ENCODE data around the gene PTTG1IP. TPM values are rescaled to one million over a fixed set of nuclear protein-coding genes. Genes with fewer than 3 reads are reported as not detected.
A peak's percentile ranks its signal among the peaks of the same experiment; 100 is the strongest.

The PTTG1IP gene
- total and polyA plus RNA-seq, 2 of the 13 experiments (the other 11 are each of a cell fraction or from before 2014, with no cell fraction given), result 161 to 700 TPM

DNA sequence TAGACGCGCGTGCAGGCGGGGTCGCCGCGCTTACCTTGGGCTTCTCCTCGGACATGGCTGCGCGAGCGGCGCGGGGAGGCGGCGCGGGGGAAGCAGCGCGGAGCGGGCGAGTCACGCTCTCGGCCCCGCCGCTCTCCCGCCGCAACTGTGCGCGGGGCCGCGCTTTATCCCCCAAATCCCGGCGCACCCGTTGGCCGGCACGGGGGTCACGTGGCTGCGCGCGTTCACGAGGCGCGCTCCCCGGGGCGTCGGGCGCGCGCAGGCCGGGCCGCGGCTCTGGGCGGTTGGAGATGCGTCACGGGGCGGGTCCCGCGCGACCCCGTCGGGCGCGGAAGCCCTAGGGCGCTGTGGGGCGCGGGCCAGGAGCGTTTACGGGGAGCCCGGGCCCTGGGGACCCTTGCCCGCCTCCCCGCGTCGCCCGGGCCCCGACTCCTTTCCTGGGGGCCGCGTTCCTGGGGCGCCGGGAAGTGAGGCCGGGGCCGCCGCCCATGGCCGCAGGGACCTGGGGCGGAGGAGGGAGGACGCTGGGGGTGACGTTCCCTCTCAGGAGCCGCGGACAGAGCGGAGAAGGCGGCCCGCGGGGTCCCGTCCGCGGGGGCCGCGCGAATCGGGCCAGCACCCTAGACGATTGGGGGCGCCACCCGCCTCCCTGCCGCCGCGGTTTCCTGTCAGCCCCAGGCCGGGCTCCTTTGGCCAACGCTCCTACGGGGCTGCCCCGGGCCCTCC is 55.4 kb downstream of the PTTG1IP start, which contains the start of gene SUMO3 (continued):
- TF ChIP-seq ZNF446 (CRISPR knock-in tag; IDR thresholded peaks at IDR 0.05) (0 out of 2 replicates have a peak, but pooled peaks have one; percentile 21), ZNF7 (CRISPR knock-in tag; IDR thresholded peaks at IDR 0.05) (no peak), DNMT1 (CRISPR knock-in tag; IDR thresholded peaks at IDR 0.05) (no peak), ZKSCAN1 (IDR thresholded peaks at IDR 0.05; ENCODE audit: low read length) (no peak), ZNF44 (CRISPR knock-in tag; IDR thresholded peaks at IDR 0.05) (no peak), ZMYM2 (CRISPR knock-in tag; IDR thresholded peaks at IDR 0.05) (no peak), ZNF264 (CRISPR knock-in tag; IDR thresholded peaks at IDR 0.05) (no peak), ZNF382 (CRISPR knock-in tag; IDR thresholded peaks at IDR 0.05; ENCODE audit: borderline replicate concordance) (no peak), XRCC5 (optimal IDR thresholded peaks at IDR 0.05; ENCODE audit: low read length) (no peak), ZNF543 (CRISPR knock-in tag; IDR thresholded peaks at IDR 0.05) (no peak; the same call in 1 of the 2 replicates), ZNF777 (CRISPR knock-in tag; IDR thresholded peaks at IDR 0.05) (no peak), PAF1 (CRISPR knock-in tag; IDR thresholded peaks at IDR 0.05) (no peak), JUNB (CRISPR knock-in tag; IDR thresholded peaks at IDR 0.05; ENCODE audit: borderline replicate concordance) (no peak), ZNF138 (CRISPR knock-in tag; IDR thresholded peaks at IDR 0.05; ENCODE audit: low read depth) (peak; percentile 35; the same call in 1 of the 2 replicates), NFE2 (CRISPR knock-in tag; IDR thresholded peaks at IDR 0.05) (no peak), ZNF572 (CRISPR knock-in tag; IDR thresholded peaks at IDR 0.05) (no peak), ZNF615 (CRISPR knock-in tag; IDR thresholded peaks at IDR 0.05; ENCODE audit: borderline replicate concordance) (no peak), ZNF562 (CRISPR knock-in tag; IDR thresholded peaks at IDR 0.05; ENCODE audit: borderline replicate concordance) (no peak), TCF7 (IDR thresholded peaks at IDR 0.05; ENCODE audit: low read depth) (no peak), ZNF556 (CRISPR knock-in tag; IDR thresholded peaks at IDR 0.05; ENCODE audit: borderline replicate concordance) (no peak)
- TF ChIP-seq, protein P1, sequence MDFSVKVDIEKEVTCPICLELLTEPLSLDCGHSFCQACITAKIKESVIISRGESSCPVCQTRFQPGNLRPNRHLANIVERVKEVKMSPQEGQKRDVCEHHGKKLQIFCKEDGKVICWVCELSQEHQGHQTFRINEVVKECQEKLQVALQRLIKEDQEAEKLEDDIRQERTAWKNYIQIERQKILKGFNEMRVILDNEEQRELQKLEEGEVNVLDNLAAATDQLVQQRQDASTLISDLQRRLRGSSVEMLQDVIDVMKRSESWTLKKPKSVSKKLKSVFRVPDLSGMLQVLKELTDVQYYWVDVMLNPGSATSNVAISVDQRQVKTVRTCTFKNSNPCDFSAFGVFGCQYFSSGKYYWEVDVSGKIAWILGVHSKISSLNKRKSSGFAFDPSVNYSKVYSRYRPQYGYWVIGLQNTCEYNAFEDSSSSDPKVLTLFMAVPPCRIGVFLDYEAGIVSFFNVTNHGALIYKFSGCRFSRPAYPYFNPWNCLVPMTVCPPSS (IDR thresholded peaks at IDR 0.05), result no peak
- TF ChIP-seq, protein P2, sequence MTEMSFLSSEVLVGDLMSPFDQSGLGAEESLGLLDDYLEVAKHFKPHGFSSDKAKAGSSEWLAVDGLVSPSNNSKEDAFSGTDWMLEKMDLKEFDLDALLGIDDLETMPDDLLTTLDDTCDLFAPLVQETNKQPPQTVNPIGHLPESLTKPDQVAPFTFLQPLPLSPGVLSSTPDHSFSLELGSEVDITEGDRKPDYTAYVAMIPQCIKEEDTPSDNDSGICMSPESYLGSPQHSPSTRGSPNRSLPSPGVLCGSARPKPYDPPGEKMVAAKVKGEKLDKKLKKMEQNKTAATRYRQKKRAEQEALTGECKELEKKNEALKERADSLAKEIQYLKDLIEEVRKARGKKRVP (CRISPR knock-in tag; IDR thresholded peaks at IDR 0.05), result no peak
- TF ChIP-seq, protein P3, sequence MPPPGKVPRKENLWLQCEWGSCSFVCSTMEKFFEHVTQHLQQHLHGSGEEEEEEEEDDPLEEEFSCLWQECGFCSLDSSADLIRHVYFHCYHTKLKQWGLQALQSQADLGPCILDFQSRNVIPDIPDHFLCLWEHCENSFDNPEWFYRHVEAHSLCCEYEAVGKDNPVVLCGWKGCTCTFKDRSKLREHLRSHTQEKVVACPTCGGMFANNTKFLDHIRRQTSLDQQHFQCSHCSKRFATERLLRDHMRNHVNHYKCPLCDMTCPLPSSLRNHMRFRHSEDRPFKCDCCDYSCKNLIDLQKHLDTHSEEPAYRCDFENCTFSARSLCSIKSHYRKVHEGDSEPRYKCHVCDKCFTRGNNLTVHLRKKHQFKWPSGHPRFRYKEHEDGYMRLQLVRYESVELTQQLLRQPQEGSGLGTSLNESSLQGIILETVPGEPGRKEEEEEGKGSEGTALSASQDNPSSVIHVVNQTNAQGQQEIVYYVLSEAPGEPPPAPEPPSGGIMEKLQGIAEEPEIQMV (CRISPR knock-in tag; IDR thresholded peaks at IDR 0.05; ENCODE audit: low read depth), result no peak
- TF ChIP-seq, protein P4, sequence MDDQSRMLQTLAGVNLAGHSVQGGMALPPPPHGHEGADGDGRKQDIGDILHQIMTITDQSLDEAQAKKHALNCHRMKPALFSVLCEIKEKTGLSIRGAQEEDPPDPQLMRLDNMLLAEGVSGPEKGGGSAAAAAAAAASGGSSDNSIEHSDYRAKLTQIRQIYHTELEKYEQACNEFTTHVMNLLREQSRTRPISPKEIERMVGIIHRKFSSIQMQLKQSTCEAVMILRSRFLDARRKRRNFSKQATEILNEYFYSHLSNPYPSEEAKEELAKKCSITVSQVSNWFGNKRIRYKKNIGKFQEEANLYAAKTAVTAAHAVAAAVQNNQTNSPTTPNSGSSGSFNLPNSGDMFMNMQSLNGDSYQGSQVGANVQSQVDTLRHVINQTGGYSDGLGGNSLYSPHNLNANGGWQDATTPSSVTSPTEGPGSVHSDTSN (CRISPR knock-in tag; IDR thresholded peaks at IDR 0.05; ENCODE audit: borderline replicate concordance), result no peak
- TF ChIP-seq, protein P5, sequence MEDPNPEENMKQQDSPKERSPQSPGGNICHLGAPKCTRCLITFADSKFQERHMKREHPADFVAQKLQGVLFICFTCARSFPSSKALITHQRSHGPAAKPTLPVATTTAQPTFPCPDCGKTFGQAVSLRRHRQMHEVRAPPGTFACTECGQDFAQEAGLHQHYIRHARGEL (CRISPR knock-in tag; IDR thresholded peaks at IDR 0.05), result no peak

All from HepG2 (cell line).